DMS153 (cell line): Measurements from ENCODE around the gene CCR6.

ENCODE experiments used
- DNase-seq: peaks from one replicate; lab custom pipeline; 2025; lab: John Stamatoyannopoulos, UW

CCR6 gene

DNA sequence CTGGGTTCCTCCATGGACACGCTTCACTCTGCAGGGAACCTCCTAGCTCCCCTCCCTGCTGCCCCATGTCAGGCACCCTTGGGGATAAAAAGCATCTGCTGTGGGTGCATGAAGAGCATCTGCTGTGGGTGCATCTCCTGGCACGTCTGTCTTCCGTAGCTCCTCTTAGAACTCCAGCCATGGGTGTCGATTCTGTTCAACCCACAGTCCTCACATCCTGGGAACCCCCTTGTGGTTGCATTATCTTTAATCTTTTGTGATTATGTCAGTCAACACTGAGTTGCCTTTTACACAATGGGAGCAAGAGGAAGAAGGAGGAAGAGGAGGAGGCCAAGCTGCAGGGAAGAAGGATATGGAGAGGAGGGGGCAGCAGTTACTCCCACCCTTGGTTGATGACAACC, 24.1 kb upstream of the CCR6 start:
- DNase-seq = no peak

- DNase-seq = no peak
These were observed 23.2 kb upstream of the CCR6 start for GRCh38 chr6:167099707-167100106.

DNA sequence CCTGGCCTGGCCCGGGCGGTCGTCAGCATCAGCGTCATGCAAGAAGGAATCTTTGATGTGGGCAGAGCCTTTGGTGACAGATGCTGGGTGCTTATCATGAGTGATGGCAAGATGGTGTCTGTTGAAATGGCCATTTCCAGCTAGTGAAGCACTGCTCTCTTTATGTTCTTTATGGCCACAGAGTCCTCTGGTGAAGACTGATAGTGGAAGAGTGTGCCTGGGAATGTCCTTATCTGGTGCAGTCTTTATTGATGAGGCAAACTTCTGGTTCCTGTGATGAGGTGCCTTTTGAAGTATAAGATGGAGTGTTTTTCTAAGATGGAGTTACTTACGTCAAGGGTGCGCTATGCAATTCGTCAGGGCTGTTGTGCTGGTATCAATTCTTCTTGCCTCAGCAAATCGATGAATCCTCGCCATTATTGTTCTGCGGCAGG, 22.6 kb upstream of the CCR6 start:
- no peak for DNase-seq

GRCh38 chr6:167102318-167102717, 20.6 kb upstream of the CCR6 start:
- no peak for DNase-seq

DNA sequence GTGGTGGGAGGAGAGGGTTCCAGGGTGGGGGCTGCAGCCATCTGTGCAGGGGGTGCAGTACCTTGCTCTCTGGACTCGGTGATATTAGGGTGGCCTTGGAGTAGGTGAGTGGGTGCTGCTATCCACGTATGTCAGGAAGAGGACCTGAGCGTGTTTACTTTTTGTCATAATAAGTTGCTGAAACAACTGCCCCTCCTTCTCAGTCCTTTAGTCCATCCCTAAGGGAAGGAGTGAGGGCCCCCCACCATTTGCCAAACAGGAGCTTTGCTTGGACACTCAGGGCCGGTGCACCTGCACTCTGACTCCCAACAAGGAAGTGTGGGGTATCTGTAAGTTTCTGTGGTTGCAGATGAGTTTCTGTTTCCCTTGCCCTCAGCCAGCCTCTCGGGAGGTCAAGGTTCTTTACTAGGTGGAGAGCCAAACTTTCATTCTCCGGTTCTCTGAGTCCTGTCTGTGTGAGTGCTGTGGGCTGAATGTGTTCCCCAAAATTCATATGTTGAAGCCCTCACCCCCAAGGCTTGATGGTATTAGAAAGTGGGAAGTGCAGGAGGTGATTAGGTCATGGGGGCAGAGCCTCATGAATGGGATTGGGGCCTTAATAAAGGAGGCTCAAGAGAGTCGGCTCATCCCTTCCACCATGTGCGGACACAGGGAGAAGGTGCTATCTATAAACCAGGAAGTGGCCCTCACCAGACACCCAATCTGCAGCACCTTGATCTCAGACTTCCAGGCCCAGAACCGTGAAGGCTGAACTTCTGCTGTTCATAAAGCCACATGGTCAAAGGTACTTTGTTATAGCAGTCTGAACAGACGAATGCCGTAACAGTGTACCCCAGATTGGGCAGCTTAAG, 19.6 kb upstream of the CCR6 start:
- no peak for DNase-seq

GRCh38 chr6:167104388-167104787, 18.5 kb upstream of the CCR6 start:
- no peak for DNase-seq

- DNase-seq = no peak
These were observed 17.8 kb upstream of the CCR6 start for GRCh38 chr6:167105060-167105459.

DNA sequence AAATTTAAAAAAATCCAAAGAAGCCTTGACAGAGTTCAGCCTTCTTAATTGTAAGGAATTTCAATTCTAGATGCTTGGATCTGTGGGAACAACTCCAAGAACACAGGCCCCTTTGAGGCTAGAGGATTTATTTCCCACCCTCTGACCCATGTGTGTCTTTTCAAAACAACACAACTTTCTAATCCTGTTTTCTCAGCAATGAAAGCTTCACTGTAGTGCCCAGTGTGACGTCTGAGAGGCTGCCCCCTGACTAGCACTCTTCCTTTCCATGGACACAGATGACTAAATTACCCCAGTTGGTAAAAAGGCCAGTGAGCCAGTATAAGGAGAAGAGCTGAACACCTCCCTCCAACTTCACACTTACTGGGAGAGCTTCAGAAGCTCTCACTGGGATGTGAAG, 16.5 kb upstream of the CCR6 start:
- DNase-seq = no peak

GRCh38 chr6:167107787-167108186, 15.1 kb upstream of the CCR6 start:
- no peak for DNase-seq

- no peak for DNase-seq
These were observed 14.6 kb upstream of the CCR6 start for GRCh38 chr6:167108278-167108677.

- no peak for DNase-seq
These were observed 13.2 kb upstream of the CCR6 start for GRCh38 chr6:167109651-167110050.

GRCh38 chr6:167111597-167111996, 11.3 kb upstream of the CCR6 start:
- DNase-seq = no peak

- no peak for DNase-seq
These were observed 10.5 kb upstream of the CCR6 start for GRCh38 chr6:167112421-167112820.

DNA sequence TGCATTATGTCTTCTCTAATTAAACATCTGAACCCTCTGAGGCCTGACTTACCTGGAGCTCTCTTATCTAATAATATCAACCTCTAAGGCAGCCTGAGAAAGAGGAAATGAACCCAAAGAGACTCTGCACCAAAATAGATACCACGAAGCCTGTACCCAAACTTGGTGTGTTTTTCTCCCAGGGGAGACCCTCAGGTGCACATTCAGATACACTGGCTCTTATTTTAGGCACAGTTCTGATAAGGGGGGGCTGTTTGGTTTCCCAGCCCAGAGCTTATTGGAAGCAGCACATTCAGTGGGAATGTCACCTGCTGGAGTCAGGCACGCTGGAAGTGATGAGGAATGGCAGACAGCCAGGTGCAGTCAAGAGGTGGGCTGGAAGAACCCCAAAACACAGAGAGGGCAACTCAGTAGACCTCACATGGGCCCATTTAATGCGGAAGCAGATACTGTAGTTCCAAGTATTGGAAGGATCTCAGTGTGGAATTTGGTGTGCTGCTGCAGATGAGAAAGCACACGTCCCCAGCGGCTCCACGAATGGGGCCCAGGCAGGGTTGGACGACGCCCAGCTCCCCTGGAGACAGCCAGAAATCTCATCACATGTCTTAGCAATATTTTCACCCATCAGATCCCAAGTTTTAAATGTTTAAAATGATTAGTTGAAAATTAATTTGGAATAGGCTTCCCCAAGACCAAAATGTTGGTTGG, 9.7 kb upstream of the CCR6 start:
- DNase-seq = no peak

DNA sequence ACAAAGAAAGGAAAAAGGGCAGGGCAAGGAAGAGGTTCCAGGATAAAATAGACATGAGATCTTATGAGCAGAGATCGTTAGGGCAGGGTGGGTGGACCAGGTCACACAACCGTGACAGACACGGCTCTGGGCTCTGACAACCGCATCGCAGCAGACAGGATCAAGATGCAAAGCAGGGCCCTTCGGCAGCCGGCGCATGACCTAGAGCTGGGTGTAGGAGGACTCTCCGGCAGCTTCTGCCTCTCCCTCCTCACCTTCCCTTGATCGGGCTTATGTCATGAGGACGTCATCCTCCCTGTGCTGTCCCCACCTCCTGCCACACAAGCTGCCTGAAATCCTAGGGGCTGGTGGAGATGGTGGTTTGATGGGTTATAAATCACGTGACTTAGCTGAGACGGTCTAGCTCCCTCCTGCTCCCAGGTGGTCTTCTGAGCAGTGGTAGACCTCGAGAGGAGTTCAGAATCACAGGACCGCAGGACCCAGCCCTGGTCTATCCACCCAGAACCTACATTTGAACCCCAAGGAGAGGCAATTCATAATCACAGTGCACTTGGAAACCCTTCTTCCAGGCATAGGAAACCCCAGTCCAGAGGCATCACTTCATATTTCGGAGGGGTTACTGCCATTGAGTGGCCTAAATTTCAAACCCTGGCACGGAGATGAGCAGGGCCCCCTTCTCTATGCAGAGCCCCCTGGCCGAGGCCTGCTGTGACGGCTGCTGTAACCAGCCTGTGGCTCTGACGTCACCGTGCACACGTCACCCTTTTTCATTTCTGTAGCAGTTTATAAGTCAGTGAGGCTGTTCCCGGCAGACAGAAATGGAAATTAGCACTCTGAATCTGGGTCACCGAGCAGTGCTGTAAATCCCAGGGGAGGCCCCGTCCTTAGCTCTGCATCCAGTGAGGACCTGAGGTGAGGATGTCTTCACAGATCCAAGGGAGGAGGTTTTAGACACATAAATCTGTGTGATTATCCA, 8.7 kb upstream of the CCR6 start:
- DNase-seq = no peak

GRCh38 chr6:167115054-167115453, 7.8 kb upstream of the CCR6 start:
- DNase-seq = no peak

GRCh38 chr6:167116109-167116837, 6.6 kb upstream of the CCR6 start:
- peak; percentile 15 for DNase-seq

- no peak for DNase-seq
These were observed 6.1 kb upstream of the CCR6 start for GRCh38 chr6:167116838-167117228.

GRCh38 chr6:167118006-167118405, 4.9 kb upstream of the CCR6 start:
- no peak for DNase-seq

DNA sequence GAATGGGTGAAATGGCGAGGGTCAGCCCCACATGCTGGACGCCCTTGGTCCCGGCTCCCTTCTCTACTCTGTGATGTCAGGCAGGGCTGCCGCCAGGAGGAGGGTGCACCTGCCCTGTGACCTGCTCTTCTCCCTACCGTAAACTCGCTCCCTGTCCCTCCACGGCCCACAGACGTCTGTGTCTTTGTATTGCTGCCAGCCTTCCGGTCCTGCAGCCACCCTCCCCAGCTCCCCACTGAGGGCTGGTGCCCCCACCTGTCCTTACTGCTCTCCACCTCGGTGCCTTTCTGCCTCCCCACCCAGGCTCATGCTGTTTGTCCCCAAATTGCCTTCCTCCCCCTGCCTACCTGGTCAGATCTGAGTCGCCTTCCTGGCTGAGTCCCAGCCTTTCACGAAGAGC, 4.1 kb upstream of the CCR6 start:
- DNase-seq = no peak
